Mammary epithelial cell (primary cell): ENCODE data around the gene SLC22A7.
"Not testable (repeated sequence)": the region's sequence is repeated elsewhere in the genome, so short reads cannot be mapped to it uniquely, and the experiment has no call there.

Experiments used
- CTCF ChIP-seq, 2 donors: IDR thresholded peaks in 1 of 2; conservative IDR thresholded peaks in 1 of 2; 2 replicates each; pipeline ENCODE4 v1.5.1; 2011 to 2012; ENCODE audit warnings: inconsistent platforms in 2 of 2, low read length in 2 of 2, mild to moderate bottlenecking in 2 of 2, control low read depth in 1 of 2, low read depth in 1 of 2; ENCODE audit not compliant: insufficient read depth in 1 of 2; ENCODE audit errors: extremely low read depth in 1 of 2
- EZH2 ChIP-seq: IDR thresholded peaks from 2 replicates; pipeline ENCODE4 v1.6.1; 2012; ENCODE audit warnings: low read length, inconsistent platforms, borderline replicate concordance

DNA sequence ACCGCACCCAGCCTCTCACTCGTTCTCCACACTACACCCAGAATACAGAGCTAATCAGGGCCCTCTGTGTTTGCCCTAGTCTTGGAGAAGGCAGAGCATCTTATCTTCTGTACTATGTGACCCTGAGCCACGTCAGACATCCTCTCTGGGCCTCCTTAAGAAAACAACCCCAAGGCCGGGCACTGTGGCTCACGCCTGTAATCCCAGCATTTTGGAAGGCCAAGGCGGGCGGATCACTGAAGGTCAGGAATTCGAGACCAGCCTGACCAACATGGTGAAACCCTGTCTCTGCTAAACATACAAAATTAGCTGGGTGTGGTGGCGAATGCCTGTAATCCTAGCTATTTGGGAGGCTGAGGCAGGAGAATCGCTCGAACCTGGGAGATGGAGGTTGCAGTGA, 4.9 kb downstream of the SLC22A7 start:
- TF ChIP-seq EZH2; CTCF (conservative IDR thresholded peaks at IDR 0.05 in 1 of 2, IDR thresholded peaks at IDR 0.05 in 1 of 2; ENCODE audit: extremely low read depth in 1 of 2, insufficient read depth in 1 of 2, low read depth in 1 of 2, low read length in 2 of 2): not testable (repeated sequence)
